Stimulated activated CD8-positive, alpha-beta memory T cell treated with anti-CD3 and anti-CD28 coated beads, Interleukin-15, amount 100 ng/mL, for 1 hour (primary cell): Measurements from ENCODE around the gene IFNL3.
"Not testable (repeated sequence)": the region's sequence is repeated elsewhere in the genome, so short reads cannot be mapped to it uniquely, and the experiment has no call there.

ENCODE experiments used
- DNase-seq: peaks from one replicate; pipeline ENCODE4 v3.0.0-alpha.2; 2020; ENCODE audit warnings: low read depth

IFNL3 gene

DNA sequence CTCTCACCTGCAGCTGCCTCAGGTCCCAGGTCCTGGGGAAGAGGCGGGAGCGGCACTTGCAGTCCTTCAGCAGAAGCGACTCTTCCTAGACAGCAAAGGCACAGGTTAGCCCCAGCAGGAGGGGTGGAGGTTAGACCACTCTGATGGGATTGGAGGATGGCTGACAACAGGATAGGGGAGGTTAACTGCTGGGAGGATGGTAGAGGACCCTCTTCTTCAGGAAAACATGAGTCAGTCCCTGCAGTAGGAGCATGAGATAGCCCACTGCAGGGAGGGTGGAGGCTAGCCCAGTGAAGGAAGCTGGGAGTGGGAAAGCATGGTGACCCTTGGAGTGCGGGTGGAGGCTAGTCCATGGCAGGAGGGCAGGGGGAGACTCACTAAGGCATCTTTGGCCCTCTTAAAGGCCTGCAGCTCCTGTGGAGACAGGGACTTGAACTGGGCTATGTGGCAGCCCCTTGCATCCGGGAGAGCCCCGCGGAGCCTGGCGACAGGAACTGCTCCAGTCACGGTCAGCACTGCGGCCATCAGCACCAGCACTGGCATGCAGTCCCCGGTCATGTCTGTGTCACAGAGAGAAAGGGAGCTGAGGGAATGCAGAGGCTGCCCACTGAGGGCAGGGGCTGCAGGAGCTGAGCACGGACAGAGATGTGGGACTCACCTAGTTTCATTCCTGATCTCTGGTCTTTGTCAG is at the start of gene IFNL3:
IFNL3 (minus strand) TSS at position 597 of the 691 bp plus-strand sequence; CDS start at position 558, 39 bp downstream.
- not testable (repeated sequence) for DNase-seq

DNA sequence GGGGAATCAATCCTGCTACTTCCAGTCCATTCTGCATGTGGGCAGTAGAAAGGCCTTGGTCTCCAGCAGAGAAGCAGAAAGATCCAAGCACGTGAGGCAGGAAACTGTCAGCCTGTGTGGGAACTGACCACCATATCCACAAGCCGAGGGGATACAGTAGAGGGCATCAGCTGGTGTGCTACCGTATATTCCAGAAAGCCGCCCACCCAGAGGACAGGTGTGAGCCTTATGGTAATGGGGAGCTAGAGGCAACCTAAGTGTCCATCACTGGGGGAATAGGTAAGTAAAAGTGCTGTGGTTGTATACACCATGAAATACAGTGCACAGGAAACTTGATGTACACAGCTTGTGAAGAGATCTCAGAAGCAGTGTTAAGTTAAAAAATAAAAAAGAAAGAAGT is 48.6 kb upstream of the IFNL3 start:
- DNase-seq, result no peak

DNA sequence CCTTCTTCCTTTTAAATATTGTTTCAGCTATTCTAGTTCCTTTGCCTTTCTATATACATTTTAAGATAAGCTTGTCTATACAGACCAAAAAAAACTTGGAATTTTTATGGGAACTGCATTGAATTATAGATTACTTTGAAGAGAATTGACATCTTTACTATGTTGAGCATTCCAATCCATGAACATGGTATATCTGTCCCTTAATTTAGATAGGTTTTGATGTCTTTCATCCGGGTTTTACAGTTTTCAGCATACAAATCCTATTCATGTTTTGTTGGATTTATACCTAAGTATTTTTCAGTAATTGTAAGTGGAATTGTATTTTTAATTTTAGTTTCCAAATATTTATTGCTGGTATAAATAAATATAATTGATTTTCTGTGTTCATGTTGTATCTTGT is 39.2 kb upstream of the IFNL3 start:
- DNase-seq, result no peak

DNA sequence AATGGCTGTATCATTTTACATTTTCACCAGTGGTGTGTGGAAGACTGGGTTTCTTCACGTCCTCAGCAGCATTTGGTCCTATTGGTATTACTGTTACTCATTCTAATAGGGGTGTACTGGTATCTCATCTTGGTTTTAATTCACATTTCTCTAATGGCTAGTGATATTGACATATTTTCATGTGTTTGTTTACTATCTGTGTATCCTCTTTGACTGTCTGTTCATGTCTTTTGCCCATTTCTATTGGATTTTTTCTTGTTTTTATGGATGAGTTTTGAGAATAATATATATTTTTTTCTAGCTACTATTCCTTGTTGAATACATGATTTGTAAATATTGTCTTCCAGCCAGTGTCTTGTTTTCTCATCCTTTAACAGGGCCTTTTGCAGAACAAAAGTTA is 37.2 kb upstream of the IFNL3 start:
- no peak for DNase-seq

- DNase-seq, result no peak
Measured at GRCh38 chr19:39277598-39277997, 32.8 kb upstream of the IFNL3 start.

- no peak for DNase-seq
Measured at GRCh38 chr19:39276740-39277139, 31.9 kb upstream of the IFNL3 start.

DNA sequence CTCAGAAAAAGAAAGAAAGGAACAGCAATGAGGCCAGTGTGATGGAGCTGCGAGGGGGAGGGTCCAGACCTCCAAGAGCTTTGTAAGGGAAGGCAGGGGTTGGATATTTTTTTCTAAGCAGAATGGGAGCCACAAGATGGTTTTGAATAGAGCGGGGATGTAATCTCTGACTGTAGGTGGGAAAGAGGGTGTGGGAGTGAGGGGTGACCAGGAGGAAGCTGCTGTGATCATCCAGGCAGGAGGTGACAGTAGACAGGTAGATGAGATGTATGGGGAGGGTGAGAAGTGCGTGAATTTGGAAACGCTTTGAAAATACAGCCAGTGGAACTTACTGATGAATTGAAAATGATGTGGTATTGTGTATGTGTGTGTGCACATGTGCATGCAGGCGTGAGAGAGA is 30.8 kb upstream of the IFNL3 start:
- no peak for DNase-seq

GRCh38 chr19:39273859-39274258 is 29.1 kb upstream of the IFNL3 start:
- DNase-seq, result not testable (repeated sequence)

DNA sequence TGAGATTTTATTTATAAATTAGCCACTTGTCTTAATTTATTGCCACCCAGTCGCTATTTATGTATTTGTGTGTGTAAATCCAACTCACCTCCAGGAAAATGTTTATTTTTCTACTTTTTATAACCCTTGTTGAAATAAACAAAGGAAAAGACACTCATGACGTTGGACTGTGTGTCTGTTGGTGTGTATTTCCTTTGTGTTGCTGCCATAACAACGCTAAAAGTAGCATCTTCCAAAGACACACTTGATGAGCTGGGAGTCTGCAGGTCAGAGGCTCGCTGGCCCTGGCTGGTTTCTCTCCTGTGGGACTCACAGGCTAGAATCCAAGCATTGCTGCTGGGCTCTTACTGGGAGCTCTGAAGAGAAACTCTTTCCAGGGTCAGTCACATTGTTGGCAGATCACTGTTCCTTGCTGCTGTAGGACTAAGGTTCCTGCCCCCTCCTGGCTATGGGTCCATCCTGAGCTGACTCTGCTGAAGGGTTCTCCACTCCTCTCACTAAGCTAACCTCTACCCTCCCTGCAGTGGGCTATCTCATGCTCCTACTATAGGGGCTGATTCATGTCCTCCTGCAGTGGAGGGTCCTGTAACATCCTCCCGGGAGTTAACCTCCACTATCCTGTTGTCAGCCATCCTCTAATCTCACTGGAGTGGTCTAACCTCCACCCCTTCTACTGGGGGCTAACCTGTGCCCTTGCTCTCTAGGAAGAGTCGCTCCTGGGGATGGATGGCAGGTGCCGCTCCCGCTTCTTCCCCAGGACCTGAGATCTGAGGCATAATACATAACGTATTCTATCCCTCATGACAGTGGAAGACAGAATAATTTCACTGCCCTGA is 25.4 kb upstream of the IFNL3 start:
- no peak for DNase-seq

DNA sequence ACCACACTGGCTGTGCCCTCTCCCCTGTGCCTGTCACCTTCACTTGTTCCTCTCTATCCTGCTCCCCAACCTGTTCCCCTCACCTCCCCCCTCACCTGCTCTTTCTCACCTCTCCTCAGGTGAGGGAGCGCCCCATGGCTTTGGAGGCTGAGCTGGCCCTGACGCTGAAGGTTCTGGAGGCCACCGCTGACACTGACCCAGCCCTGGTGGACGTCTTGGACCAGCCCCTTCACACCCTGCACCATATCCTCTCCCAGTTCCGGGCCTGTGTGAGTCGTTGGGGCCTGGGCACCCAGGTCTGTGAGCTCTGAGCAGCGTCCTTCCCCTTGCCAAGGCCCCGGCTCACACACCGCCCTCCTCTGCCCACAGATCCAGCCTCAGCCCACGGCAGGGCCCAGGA is 24.6 kb upstream of the IFNL3 start:
- DNase-seq, result not testable (repeated sequence)

DNA sequence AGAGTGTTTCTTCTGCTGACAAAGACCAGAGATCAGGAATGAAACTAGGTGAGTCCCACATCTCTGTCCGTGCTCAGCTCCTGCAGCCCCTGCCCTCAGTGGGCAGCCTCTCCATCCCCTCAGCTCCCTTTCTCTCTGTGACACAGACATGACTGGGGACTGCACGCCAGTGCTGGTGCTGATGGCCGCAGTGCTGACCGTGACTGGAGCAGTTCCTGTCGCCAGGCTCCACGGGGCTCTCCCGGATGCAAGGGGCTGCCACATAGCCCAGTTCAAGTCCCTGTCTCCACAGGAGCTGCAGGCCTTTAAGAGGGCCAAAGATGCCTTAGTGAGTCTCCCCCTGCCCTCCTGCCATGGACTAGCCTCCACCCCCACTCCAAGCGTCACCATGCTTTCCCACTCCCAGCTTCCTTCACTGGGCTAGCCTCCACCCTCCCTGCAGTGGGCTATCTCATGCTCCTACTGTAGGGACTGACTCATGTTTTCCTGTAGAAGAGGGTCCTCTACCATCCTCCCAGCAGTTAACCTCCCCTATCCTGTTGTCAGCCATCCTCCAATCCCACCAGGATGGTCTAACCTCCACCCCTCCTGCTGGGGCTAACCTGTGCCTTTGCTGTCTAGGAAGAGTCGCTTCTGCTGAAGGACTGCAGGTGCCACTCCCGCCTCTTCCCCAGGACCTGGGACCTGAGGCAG is 23.9 kb upstream of the IFNL3 start:
- not testable (repeated sequence) for DNase-seq

- DNase-seq, result not testable (repeated sequence)
Measured at GRCh38 chr19:39268085-39268484, 23.3 kb upstream of the IFNL3 start, which contains the start of gene IFNL2. IFNL2 (plus strand) TSS chr19:39268396; CDS start chr19:39268569, 173 bp downstream.

GRCh38 chr19:39265321-39265916 is 20.6 kb upstream of the IFNL3 start:
- DNase-seq, result no peak

GRCh38 chr19:39264306-39265290 is 19.8 kb upstream of the IFNL3 start:
- DNase-seq, result no peak

DNA sequence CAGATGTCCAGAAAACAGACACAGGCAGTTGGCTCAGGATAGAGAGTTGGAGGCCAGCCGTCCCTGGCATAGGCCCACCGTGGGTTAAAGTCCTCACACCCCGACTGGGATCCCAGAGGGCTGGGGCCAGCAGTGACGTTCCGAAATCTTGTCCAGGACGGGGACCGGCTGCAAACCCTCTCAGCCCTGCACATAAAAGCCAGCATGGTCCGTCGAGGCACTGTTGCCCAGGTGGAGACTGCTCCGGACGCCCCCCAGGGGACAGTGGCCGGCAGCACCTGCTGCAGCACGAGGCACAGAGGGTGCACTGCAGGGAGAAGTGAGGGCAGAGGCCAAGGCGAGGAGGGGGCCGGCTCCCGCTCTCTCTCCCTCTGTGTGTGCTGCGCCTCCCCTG is 19.1 kb upstream of the IFNL3 start:
- DNase-seq, result no peak

- DNase-seq, result no peak
Measured at GRCh38 chr19:39262496-39262895, 17.7 kb upstream of the IFNL3 start.

DNA sequence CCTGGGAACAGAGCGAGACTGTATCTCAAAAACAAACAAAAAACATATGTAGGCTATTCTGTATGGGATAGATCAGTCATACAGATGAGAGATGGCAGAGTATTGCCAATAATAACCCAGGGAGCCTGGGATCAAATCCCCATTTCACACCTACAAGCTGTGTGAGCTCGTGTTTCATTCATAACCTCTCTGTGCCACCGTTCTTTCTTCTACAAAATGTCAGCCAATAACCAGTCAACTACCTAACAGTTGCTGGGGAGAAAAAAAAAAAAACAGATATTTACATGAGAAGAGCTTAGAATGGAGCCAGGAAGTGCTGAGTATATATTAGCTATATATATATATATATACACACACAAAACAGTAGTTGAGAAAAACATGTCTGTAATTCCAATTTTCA is 16.9 kb upstream of the IFNL3 start:
- DNase-seq, result no peak

DNA sequence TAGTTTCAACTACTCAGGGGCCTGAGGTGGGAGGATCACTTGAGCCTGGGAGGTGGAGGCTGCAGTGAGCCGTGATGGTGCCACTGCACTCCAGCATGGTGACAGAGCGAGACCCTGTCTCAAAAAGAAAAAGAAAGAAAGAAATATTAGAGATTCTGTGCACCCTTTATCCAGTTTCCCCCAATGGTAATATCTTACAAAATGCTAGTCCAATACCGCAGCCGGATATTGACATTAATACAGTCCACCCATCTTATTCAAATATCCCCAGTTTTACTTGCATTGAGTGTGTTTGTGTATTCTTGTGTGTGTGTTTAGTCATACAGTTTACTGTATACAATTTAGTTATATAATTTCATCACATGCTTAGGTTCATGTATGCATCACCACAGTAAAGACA is 12.4 kb upstream of the IFNL3 start:
- no peak for DNase-seq

DNA sequence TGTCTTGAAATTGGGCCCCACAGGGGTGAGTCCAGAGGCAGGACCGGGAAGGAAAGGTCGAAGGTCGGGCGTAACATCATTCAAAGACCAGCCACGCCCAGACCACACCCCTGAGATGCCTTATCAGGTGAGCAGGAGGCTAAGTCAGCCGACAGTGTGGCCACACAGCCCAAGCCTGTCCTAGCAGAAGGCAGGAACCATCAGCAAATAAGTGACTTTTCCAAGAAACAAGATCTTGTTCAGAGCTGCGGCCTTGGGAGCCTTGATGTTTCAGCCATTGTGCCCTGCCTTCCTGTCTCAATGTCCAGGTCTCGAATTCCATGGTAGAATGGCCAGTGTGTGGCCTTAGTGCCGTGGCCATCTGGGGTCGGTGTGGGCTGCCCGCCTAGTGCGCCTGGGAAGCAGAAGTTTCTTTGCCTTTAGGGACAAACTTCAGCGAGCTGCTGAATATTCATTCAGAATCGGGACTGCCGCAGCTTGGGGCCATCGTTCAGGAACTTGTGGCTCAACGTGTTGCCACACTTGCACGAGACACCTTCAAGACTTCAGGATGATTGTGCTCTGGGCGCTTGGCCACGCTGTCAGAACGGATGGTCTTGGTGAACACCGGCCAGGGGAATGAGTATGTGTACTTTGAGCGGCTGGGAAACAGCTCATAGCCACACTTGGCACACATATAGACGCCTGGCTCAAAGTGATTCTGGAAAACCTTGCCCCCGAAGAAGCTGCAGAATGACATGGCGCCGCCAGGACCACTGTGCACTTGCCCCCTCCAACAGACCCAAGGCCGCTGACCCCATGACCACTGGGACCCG is 9.9 kb upstream of the IFNL3 start:
- DNase-seq, result no peak
